ENCODE results near the gene GNAQ. TPM values are rescaled to one million over a fixed set of nuclear protein-coding genes. Genes with fewer than 3 reads are reported as not detected.
A peak's percentile ranks its signal among the peaks of the same experiment; 100 is the strongest.

The GNAQ gene
- total and polyA plus RNA-seq, 4 experiments from 2014 or later: 6.9 to 57.2 (median 34.5) TPM

GRCh38 chr9:77981907-77982306, 49.7 kb downstream of the GNAQ start:
- CTCF ChIA-PET (ENCODE audit: partially characterized antibody): interaction anchor here (1.3 to 1.4 kb wide), 2 partner anchors 22 to 233 kb away, joined by 5 to 7 read pairs; no protein-coding TSS in a partner anchor

GRCh38 chr9:77981332-77981731, 50.3 kb downstream of the GNAQ start:
- peak overlapping the region in 5 of 7 donors; percentile 18 to 78 (median 53) for H3K27ac Mint-ChIP-seq
- Histone ChIP-seq H3K27me3 (ENCODE audit: insufficient read depth, low read length) (no peaks in the 10 kb centered on the region), H3K36me3 (ENCODE audit: insufficient read depth, low read length) (no peaks in the 10 kb centered on the region), H3K4me3 (ENCODE audit: low read length in 2 of 2) (no peak overlapping the region), H3K27ac (ENCODE audit: low read depth, low read length) (no peak overlapping the region), H3K4me1 (ENCODE audit: insufficient read depth, low read length) (peaks cover 59% of the 10 kb centered on the region), H3K9me3 (ENCODE audit: control insufficient read depth in 1 of 2, low read length in 2 of 2) (no peaks in the 10 kb centered on the region)
- ChIA-PET CTCF (ENCODE audit: partially characterized antibody) (interaction anchor here (1.3 to 1.4 kb wide), 2 partner anchors 22 to 233 kb away, joined by 5 to 7 read pairs; no protein-coding TSS in a partner anchor), POLR2A (ENCODE audit: partially characterized antibody) (interaction anchor here (0.8 to 0.9 kb wide), 3 partner anchors 50 to 137 kb away, joined by 3 to 5 read pairs (median 3); partner anchors contain the start of gene GNAQ)
- H3K27me3 Mint-ChIP-seq: no peaks in the 10 kb centered on the region
- H3K9me3 Mint-ChIP-seq: no peaks in the 10 kb centered on the region
- no peak for DNase-seq
- H3K4me3 Mint-ChIP-seq: peak overlapping the region in 6 of 8 donors; percentile 10 to 73 (median 54)
- peaks cover 57 to 88% (median 74%) of the 10 kb centered on the region in 4 donors for H3K4me1 Mint-ChIP-seq
- intact Hi-C loops (cut with micrococcal nuclease): no loop called here
- H3K36me3 Mint-ChIP-seq: peaks cover 0 to 4% of the 10 kb centered on the region in 2 donors

More at GRCh38 chr9:77981907-77982306, 49.7 kb downstream of the GNAQ start:
- H3K4me3 ChIP-seq (ENCODE audit: low read length in 2 of 2): no peak overlapping the region
- DNase-seq: no peak
- H3K36me3 Mint-ChIP-seq: peaks cover 0 to 4% of the 10 kb centered on the region in 2 donors
- no peaks in the 10 kb centered on the region for H3K27me3 ChIP-seq (ENCODE audit: insufficient read depth, low read length)
- H3K9me3 ChIP-seq (ENCODE audit: control insufficient read depth in 1 of 2, low read length in 2 of 2): no peaks in the 10 kb centered on the region
- POLR2A ChIA-PET (ENCODE audit: partially characterized antibody): interaction anchor here (0.9 kb wide), 2 partner anchors 49 to 53 kb away, joined by 3 to 5 read pairs; partner anchors contain the start of gene GNAQ
- H3K4me1 Mint-ChIP-seq: peaks cover 59 to 87% (median 75%) of the 10 kb centered on the region in 4 donors
- no peak overlapping the region for H3K27ac ChIP-seq (ENCODE audit: low read depth, low read length)
- peak overlapping the region in 4 of 7 donors; percentile 38 to 78 (median 65) for H3K27ac Mint-ChIP-seq
- H3K27me3 Mint-ChIP-seq: no peaks in the 10 kb centered on the region
- intact Hi-C loops (cut with micrococcal nuclease): no loop called here
- peaks cover 55% of the 10 kb centered on the region for H3K4me1 ChIP-seq (ENCODE audit: insufficient read depth, low read length)
- H3K9me3 Mint-ChIP-seq: no peaks in the 10 kb centered on the region
- H3K4me3 Mint-ChIP-seq: peak overlapping the region in 4 of 8 donors; percentile 56 to 73 (median 61)
- H3K36me3 ChIP-seq (ENCODE audit: insufficient read depth, low read length): no peaks in the 10 kb centered on the region

GRCh38 chr9:77980622-77981021, 51.0 kb downstream of the GNAQ start:
- CTCF ChIA-PET (ENCODE audit: partially characterized antibody): interaction anchor here (1.4 kb wide), 1 partner anchor 23 kb away, joined by 7 read pairs; no protein-coding TSS in a partner anchor
- Mint-ChIP-seq H3K36me3 (peaks cover 0 to 2% of the 10 kb centered on the region in 2 donors), H3K27ac (peak overlapping the region in 2 of 7 donors; percentile 4 to 57), H3K4me1 (peaks cover 52 to 82% (median 68%) of the 10 kb centered on the region in 4 donors), H3K27me3 (no peaks in the 10 kb centered on the region), H3K4me3 (peak overlapping the region in 3 of 8 donors; percentile 14 to 56 (median 15)), H3K9me3 (no peaks in the 10 kb centered on the region)
- intact Hi-C loops (cut with micrococcal nuclease): no loop called here
- Histone ChIP-seq H3K4me1 (ENCODE audit: insufficient read depth, low read length) (peaks cover 59% of the 10 kb centered on the region), H3K27ac (ENCODE audit: low read depth, low read length) (no peak overlapping the region), H3K9me3 (ENCODE audit: control insufficient read depth in 1 of 2, low read length in 2 of 2) (no peaks in the 10 kb centered on the region), H3K36me3 (ENCODE audit: insufficient read depth, low read length) (no peaks in the 10 kb centered on the region), H3K27me3 (ENCODE audit: insufficient read depth, low read length) (no peaks in the 10 kb centered on the region), H3K4me3 (ENCODE audit: low read length in 2 of 2) (no peak overlapping the region)
- POLR2A ChIA-PET (ENCODE audit: partially characterized antibody): interaction anchor here (0.8 kb wide), 1 partner anchor 138 kb away, joined by 3 read pairs; no protein-coding TSS in a partner anchor
- no peak for DNase-seq

- Histone ChIP-seq H3K9me3 (ENCODE audit: control insufficient read depth in 1 of 2, low read length in 2 of 2) (no peaks in the 10 kb centered on the region), H3K4me3 (ENCODE audit: low read length in 2 of 2) (no peak overlapping the region), H3K4me1 (ENCODE audit: insufficient read depth, low read length) (peaks cover 63% of the 10 kb centered on the region), H3K27ac (ENCODE audit: low read depth, low read length) (no peak overlapping the region), H3K36me3 (ENCODE audit: insufficient read depth, low read length) (no peaks in the 10 kb centered on the region), H3K27me3 (ENCODE audit: insufficient read depth, low read length) (no peaks in the 10 kb centered on the region)
- ChIA-PET CTCF (ENCODE audit: partially characterized antibody) (interaction anchor here (0.5 to 8.1 kb wide), 12 partner anchors 11 to 811 kb away, joined by 4 to 129 read pairs (median 14); partner anchors contain the start of gene GNAQ), POLR2A (ENCODE audit: partially characterized antibody) (interaction anchor here (1.0 to 2.3 kb wide), 4 partner anchors 54 to 319 kb away, joined by 3 to 15 read pairs (median 8); partner anchors contain the start of genes GNAQ and PSAT1)
- intact Hi-C loops (cut with micrococcal nuclease): loop anchor here (10.0 kb wide), 1 partner anchor 523 kb away; no protein-coding TSS in a partner anchor
- H3K27ac Mint-ChIP-seq: peak overlapping the region; percentile 1 to 92 (median 79)
- no peak for DNase-seq
- peaks cover 50 to 81% (median 65%) of the 10 kb centered on the region in 4 donors for H3K4me1 Mint-ChIP-seq
- no peaks in the 10 kb centered on the region for H3K9me3 Mint-ChIP-seq
- peak overlapping the region; percentile 5 to 73 (median 34) for H3K4me3 Mint-ChIP-seq
- no peaks in the 10 kb centered on the region for H3K27me3 Mint-ChIP-seq
- H3K36me3 Mint-ChIP-seq: peaks cover 0 to 2% of the 10 kb centered on the region in 2 donors
These were observed 53.4 kb downstream of the GNAQ start for GRCh38 chr9:77978086-77978781.

- H3K4me3 Mint-ChIP-seq: peak overlapping the region in 7 of 8 donors; percentile 3 to 73 (median 62)
These were observed 54.4 kb downstream of the GNAQ start for GRCh38 chr9:77977210-77977611.

GRCh38 chr9:77975806-77976205, 55.8 kb downstream of the GNAQ start:
- no peaks in the 10 kb centered on the region for H3K9me3 ChIP-seq (ENCODE audit: control insufficient read depth in 1 of 2, low read length in 2 of 2)
- Mint-ChIP-seq H3K27me3 (no peaks in the 10 kb centered on the region), H3K4me3 (no peak overlapping the region), H3K36me3 (peaks cover 5 to 6% of the 10 kb centered on the region in 2 donors), H3K27ac (peak overlapping the region in 1 of 7 donors; percentile 8), H3K9me3 (no peaks in the 10 kb centered on the region), H3K4me1 (peaks cover 37 to 71% (median 54%) of the 10 kb centered on the region in 4 donors)
- H3K36me3 ChIP-seq (ENCODE audit: insufficient read depth, low read length): no peaks in the 10 kb centered on the region
- intact Hi-C loops (cut with micrococcal nuclease): loop anchor here (10.0 kb wide), 1 partner anchor 521 kb away; no protein-coding TSS in a partner anchor
- H3K27me3 ChIP-seq (ENCODE audit: insufficient read depth, low read length): no peaks in the 10 kb centered on the region
- DNase-seq: no peak
- H3K4me1 ChIP-seq (ENCODE audit: insufficient read depth, low read length): peaks cover 39% of the 10 kb centered on the region
- ChIA-PET CTCF (ENCODE audit: partially characterized antibody) (interaction anchor here (1.0 to 8.1 kb wide), 13 partner anchors 15 to 394 kb away, joined by 3 to 129 read pairs (median 7); partner anchors contain the start of gene GNAQ), POLR2A (ENCODE audit: partially characterized antibody) (interaction anchor here (2.4 kb wide), 1 partner anchor 146 kb away, joined by 14 read pairs; no protein-coding TSS in a partner anchor)
- H3K27ac ChIP-seq (ENCODE audit: low read depth, low read length): no peak overlapping the region
- H3K4me3 ChIP-seq (ENCODE audit: low read length in 2 of 2): no peak overlapping the region

More at GRCh38 chr9:77977210-77977611, 54.4 kb downstream of the GNAQ start:
- peaks cover 53% of the 10 kb centered on the region for H3K4me1 ChIP-seq (ENCODE audit: insufficient read depth, low read length)
- intact Hi-C loops (cut with micrococcal nuclease): loop anchor here (1.0 to 10.0 kb wide), 4 partner anchors 58 to 522 kb away; no protein-coding TSS in a partner anchor
- H3K9me3 ChIP-seq (ENCODE audit: control insufficient read depth in 1 of 2, low read length in 2 of 2): no peaks in the 10 kb centered on the region
- peak overlapping the region in 1 of 2 donors; percentile 21 for H3K4me3 ChIP-seq (ENCODE audit: low read length in 2 of 2)
- Mint-ChIP-seq H3K9me3 (no peaks in the 10 kb centered on the region), H3K27ac (peak overlapping the region; percentile 1 to 92 (median 43)), H3K27me3 (no peaks in the 10 kb centered on the region), H3K4me1 (peaks cover 42 to 73% (median 58%) of the 10 kb centered on the region in 4 donors), H3K36me3 (peaks cover 0 to 2% of the 10 kb centered on the region in 2 donors)
- POLR2A ChIA-PET (ENCODE audit: partially characterized antibody): interaction anchor here (0.7 to 2.4 kb wide), 8 partner anchors 55 to 320 kb away, joined by 3 to 15 read pairs (median 4); partner anchors contain the start of genes GNAQ and PSAT1
- CTCF ChIA-PET (ENCODE audit: partially characterized antibody): interaction anchor here (0.7 to 8.1 kb wide), 39 partner anchors 9 to 550 kb away, joined by 3 to 129 read pairs (median 5); partner anchors contain the start of gene GNAQ
- H3K36me3 ChIP-seq (ENCODE audit: insufficient read depth, low read length): no peaks in the 10 kb centered on the region
- no peak overlapping the region for H3K27ac ChIP-seq (ENCODE audit: low read depth, low read length)
- peak in 4 of 5 donors; percentile 37 to 53 (median 48) for DNase-seq
- H3K27me3 ChIP-seq (ENCODE audit: insufficient read depth, low read length): no peaks in the 10 kb centered on the region
